Colonic mucosa (tissue), 4 donors: ENCODE results near the gene TMEM150B. TPM values are rescaled to one million over a fixed set of nuclear protein-coding genes. Genes with fewer than 3 reads are reported as not detected.

Source experiments
- DNase-seq: peaks from one replicate; pipeline ENCODE4 v3.0.0-alpha.2; 2020
- H3K27ac ChIP-seq: fragments of 200-600 bp; one replicate; pipeline ENCODE4 v1.8.0; 2021
- H3K27me3 ChIP-seq: fragments of 200-600 bp; one replicate; pipeline ENCODE4 v1.8.0; 2021
- H3K36me3 ChIP-seq: fragments of 200-600 bp; one replicate; pipeline ENCODE4 v1.8.0; 2021
- H3K4me1 ChIP-seq: fragments of 200-600 bp; one replicate; pipeline ENCODE4 v1.8.0; 2021; ENCODE audit warnings: mild to moderate bottlenecking
- H3K4me3 ChIP-seq: fragments of 200-600 bp; one replicate; pipeline ENCODE4 v1.8.0; 2021
- H3K9ac ChIP-seq, 2 donors: one replicate each; pipeline ENCODE4 v1.7.0; 2013; ENCODE audit warnings: control low read depth in 2 of 2, low read depth in 2 of 2, low read length in 2 of 2
- H3K9me3 ChIP-seq: fragments of 200-600 bp; one replicate; pipeline ENCODE4 v1.8.0; 2021
- CTCF ChIP-seq: fragments of 200-600 bp; IDR thresholded peaks from one replicate; pipeline ENCODE4 v1.8.0; 2022; ENCODE audit warnings: antibody characterized with exemption, mild to moderate bottlenecking
- intact Hi-C: fragments of 100-400 bp; cut with DNase I; formaldehyde crosslinking; loops from one replicate; pipeline ENCODE4 v1.14.1; 2022
- total RNA-seq, 2 donors: library from RNA; stranded (reverse); fragmentation: NEBNext Ultra II Directional in 1 of 2; extraction: Animal tissue kit (Norgen Biotek cat#: 25700) in 1 of 2; gene quantifications; one replicate each; pipeline ENCODE4 v1.2.1, GENCODE V29; 2021
- donor health status: healthy.
- donor health status: DM: no; HTN: no; CAD: no.
- donor health status: DM: no; HTN: no; CAD: no.

Gene TMEM150B
- total RNA-seq, 2 donors from 2014 or later = 9.7 to 47.2 TPM

GRCh38 chr19:55305983-55306562 lies 19.1 kb downstream of the TMEM150B start:
- Histone ChIP-seq H3K27me3 (no peaks in the 10 kb centered on the region), H3K4me1 (no peaks in the 10 kb centered on the region), H3K36me3 (no peaks in the 10 kb centered on the region), H3K4me3 (no peak overlapping the region), H3K27ac (no peak overlapping the region), H3K9ac (no peak overlapping the region), H3K9me3 (no peaks in the 10 kb centered on the region)
- no peak for DNase-seq
- intact Hi-C loops = no loop called here
- no peak for TF ChIP-seq CTCF

- Histone ChIP-seq H3K9ac (no peak overlapping the region), H3K9me3 (no peaks in the 10 kb centered on the region), H3K27me3 (no peaks in the 10 kb centered on the region), H3K4me3 (no peak overlapping the region), H3K27ac (no peak overlapping the region), H3K4me1 (no peaks in the 10 kb centered on the region), H3K36me3 (no peaks in the 10 kb centered on the region)
- TF ChIP-seq CTCF = no peak
- DNase-seq = peak; percentile 40
- intact Hi-C loops = no loop called here
Measured at GRCh38 chr19:55305491-55305890, 19.6 kb downstream of the TMEM150B start.

- Histone ChIP-seq H3K4me1 (no peaks in the 10 kb centered on the region), H3K9me3 (no peaks in the 10 kb centered on the region), H3K9ac (no peak overlapping the region), H3K27ac (no peak overlapping the region), H3K4me3 (no peak overlapping the region), H3K27me3 (no peaks in the 10 kb centered on the region), H3K36me3 (no peaks in the 10 kb centered on the region)
- no peak for DNase-seq
- no peak for TF ChIP-seq CTCF
- intact Hi-C loops = no loop called here
Measured at GRCh38 chr19:55304980-55305379, 20.2 kb downstream of the TMEM150B start.

- no peak overlapping the region for H3K4me3 ChIP-seq
- H3K4me1 ChIP-seq = no peaks in the 10 kb centered on the region
- H3K9ac ChIP-seq = no peak overlapping the region
- no peaks in the 10 kb centered on the region for H3K27me3 ChIP-seq
- no peaks in the 10 kb centered on the region for H3K36me3 ChIP-seq
- DNase-seq = no peak
- H3K27ac ChIP-seq = no peak overlapping the region
- intact Hi-C loops = no loop called here
- TF ChIP-seq CTCF = no peak
- no peaks in the 10 kb centered on the region for H3K9me3 ChIP-seq
Measured at GRCh38 chr19:55304279-55304978, 20.7 kb downstream of the TMEM150B start.

GRCh38 chr19:55303477-55303876 lies 21.7 kb downstream of the TMEM150B start:
- intact Hi-C loops = loop anchor here (2.0 kb wide), 1 partner anchor 79 kb away; no protein-coding TSS in a partner anchor
- no peak for DNase-seq

More at GRCh38 chr19:55303477-55303876, 21.7 kb downstream of the TMEM150B start:
- H3K36me3 ChIP-seq = no peaks in the 10 kb centered on the region
- H3K27me3 ChIP-seq = no peaks in the 10 kb centered on the region
- H3K4me3 ChIP-seq = no peak overlapping the region
- no peaks in the 10 kb centered on the region for H3K4me1 ChIP-seq
- TF ChIP-seq CTCF = no peak
- no peak overlapping the region for H3K27ac ChIP-seq
- no peak overlapping the region for H3K9ac ChIP-seq
- no peaks in the 10 kb centered on the region for H3K9me3 ChIP-seq
